COLO829 (cell line): Measurements from ENCODE around the gene NGEF.

ENCODE experiments used
- DNase-seq: peaks from one replicate; pipeline ENCODE4 v3.0.0; 2012; ENCODE audit warnings: low spot score

The NGEF gene

DNA sequence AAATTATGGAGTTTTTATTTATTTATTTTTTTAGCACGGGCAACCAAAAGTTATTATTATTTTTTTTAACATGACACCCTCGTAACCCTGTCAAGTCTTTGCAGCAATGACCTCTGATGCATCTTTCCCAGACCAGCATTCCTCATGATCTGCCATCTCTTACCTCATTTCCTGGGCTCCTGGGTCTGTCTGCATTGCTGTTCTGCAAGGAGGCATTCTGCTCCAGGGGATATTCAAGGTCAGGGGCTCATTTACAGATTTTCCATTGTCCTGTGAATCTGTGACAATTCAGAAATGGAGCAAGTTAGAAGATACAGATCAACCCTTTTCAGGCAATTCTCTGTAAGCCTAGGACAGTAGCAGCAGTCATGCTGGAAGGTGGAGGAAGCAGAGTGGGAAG is 43.0 kb downstream of the NGEF start:
- DNase-seq, result no peak

DNA sequence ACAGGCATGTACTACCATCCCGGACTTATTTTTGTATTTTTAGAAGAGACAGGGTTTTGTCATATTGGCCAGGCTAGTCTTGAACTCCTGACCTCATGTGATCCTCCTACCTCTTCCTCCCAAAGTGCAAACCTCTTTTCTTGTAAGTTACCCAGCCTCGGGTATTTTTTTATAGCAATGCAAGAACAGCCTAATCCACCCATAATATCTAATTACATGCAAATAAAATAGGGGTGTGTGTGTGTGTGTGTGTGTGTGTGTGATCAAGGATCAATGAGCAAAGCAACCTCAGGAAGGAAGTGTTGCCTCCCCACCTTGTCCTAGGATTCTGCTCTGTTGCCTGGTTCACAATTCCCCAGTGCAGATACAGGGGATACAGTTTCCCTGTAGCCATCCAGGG is 45.6 kb downstream of the NGEF start:
- DNase-seq, result no peak

DNA sequence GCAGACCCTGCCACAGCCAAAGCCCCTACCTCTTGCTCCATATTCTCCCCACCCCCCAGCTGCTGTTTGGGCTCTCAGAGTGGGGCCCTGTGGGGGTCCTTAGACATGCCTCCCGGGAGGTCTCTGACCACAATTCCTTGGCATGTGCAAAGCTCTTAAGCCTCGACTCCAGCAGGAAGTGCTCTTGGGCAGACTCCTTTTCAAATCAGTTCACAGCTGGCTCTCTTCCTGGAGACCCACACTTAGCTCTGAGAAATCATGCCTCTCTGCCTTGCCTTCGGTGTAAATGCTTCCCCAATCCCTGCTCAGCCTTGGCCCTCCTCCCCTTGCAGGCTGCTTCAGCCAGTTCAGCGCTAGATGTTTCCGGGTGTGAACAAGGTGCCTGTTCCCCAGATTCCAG is 46.9 kb downstream of the NGEF start:
- DNase-seq, result no peak

DNA sequence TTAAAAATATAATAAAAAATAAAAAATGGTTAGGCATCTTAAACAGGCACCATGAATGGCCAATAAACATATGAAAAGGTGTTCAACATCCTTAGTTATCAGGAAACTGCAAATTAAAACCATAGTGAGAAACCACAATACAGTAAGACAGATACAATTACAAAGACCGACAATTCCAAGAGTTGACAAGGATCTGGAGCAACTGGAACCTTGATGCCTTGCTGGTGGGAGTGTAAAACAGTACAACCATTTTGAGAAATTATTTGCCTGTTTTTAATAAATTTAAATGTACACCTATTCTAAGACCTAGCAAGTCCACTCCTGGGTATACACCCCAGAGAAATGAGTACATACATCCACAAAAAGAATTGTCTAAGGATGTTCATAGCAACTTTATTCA is 49.1 kb downstream of the NGEF start:
- DNase-seq, result no peak

DNA sequence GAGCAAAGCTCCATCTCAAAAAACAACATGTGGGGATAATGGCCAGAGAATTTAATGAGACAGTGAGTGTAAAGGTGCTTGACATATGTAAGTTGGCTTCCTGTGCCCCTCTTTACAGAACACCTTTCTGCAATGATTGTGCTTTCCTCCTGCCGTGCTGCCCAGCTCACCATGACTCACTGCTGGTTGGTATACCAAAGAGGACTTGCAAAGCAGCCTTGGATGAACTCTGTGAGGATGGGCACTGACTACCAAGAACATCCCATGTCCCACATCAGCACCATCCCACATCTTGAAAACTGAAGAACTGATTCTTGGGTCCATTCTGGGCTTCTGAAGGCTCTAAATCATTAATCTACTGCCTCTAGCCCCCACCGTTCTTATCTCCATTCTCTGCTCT is 52.2 kb downstream of the NGEF start:
- no peak for DNase-seq

DNA sequence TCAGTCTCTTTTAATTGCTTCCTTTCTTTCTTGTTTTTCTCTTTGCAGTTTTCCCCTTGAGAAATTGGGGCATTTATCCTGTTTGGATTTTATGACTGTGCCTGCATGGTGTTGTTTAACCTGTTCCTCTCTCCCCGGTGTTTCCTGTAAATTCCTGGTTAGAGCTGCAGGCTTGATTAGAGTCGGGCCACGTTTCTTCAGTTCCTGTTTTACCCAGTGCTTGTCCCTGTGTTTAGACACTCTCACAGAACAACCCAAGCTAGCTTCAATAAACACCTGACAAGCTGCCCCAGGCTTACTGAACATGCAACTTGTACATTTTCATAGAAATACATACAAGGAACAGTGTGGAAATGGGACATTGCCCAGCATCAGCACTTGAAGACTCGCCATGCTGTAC is 53.9 kb downstream of the NGEF start:
- DNase-seq, result no peak

DNA sequence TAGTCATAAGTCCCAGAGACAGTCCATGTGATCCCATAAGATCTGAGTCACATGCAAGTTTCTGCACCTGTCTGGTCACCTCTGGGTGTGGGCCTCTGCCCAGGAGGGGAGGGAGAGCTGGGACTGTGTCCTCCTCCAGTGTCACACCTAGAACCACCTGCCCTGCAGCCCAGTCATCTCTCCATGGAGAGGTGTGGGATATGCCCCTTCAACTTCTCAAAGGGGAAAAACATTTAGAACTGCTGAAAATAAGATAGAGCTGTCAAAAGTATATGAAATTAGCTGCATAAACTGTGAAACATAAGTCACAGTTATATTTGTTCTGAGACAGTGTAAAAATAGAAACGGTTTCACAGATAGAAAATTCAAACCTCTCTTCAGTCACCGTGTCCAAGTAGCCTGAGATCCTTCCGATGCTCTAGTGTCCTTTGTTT is 55.4 kb downstream of the NGEF start:
- no peak for DNase-seq

DNA sequence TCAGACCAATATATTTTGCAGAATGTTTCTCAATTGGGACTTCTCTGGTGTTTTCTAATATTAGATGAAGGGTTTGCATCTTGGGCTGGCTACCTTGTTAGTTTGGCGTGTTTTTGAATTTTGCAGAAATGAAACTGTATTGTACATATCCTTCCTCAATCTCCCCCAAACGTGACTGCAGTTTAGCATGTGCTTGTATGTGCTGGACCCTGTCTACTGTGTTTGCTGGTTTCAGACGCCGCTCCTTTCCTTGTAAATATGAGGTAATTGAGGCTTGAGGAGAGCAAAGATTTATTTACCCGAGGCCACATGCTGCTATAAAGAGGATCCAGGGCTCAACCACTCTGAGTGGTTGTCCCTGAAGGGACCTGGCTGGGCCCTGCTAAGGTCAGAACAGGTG is 57.2 kb downstream of the NGEF start:
- DNase-seq, result no peak

DNA sequence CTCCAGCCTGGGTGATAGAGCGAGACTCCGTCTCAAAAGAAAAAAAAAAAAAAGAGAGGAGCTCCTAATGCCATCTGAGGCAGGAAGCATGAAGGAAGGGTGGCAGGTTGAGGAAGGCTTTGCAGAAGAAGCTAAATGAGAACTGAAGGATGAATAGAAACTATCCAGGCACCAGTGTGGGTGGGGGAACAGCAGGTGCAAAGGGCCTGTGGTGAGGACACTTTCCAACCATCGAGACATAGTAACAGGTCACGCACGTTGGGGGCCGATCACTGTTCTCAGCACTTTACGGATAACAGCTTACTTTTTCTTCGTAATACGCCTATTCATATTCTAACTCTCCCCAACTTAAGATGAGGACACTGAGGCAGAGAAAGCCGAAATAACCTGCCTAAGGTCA is 58.4 kb downstream of the NGEF start:
- no peak for DNase-seq

DNA sequence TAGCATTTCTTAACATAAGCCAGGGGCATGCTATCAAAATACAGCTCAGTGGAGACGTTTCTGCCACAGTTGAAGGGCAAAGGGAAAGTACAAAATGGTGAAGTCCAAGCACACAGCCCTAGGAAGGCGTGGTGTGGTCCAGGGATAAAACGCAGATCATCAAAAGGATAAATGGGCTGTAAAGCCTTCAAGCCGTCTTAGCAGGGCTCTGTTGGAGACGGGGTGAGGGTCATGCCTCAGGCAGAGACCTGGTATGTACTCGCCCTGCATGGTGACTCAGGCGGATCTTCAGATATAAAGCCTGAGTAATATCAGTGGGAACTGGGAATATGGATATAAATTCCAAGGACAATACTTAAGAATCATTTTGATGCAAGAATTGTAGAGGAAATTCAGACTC is 61.2 kb downstream of the NGEF start:
- no peak for DNase-seq

DNA sequence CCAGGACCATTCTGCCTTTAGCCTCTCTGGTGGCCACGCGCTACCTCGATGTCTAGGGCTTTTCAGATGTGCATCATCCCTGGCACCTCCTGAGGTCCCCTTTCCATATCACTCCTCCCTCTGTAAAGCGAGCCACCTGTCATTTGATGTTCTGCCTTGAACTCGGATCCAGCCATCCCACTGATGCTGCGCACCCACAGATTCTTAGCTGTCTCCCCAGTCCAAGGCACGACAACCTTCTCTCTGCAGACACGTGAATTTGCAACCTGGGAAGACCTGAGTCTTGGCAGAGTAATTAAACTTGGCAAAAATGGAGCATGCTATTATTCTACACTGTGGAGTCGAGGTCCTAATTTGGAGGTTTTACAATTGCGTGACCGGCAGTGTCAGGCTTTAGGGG is 61.9 kb downstream of the NGEF start:
- no peak for DNase-seq

DNA sequence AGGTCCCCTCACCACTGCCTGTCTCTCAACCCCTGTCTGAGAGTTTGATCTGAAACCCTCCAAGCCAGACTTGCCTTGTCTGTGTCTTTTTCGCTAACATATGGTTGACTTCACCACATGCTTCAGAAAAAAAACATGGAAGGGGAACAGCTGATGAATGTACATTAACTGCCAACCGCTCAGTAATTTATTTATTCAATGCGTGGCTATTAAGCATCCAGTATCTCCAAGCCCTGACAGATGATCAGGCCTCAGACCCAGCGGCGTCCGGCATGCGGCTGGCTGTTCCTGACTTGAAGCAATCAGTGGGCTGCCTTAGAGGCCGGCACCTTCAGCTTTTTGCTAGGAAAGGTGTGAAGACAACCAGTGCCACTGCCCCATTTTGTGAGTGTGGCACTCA is 62.3 kb downstream of the NGEF start:
- DNase-seq, result no peak

DNA sequence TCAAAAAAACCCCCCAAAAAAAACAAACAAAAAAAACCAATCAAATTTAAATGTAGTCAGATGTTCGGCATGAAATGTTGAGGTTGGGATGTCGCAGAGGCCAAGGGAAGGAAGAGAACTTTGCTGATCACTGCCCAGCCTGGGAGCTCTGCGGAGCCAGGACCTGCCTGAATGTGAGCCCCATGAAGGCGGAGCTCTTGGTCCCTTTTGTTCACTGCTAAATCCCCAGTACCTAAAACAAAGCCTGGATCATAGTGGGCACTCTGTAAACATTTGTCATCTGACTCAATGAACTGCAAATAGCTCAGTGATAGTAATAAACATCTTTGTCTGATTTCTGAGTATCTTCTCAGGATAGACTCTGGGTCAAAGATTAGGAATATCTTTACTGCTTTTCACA is 64.0 kb downstream of the NGEF start:
- no peak for DNase-seq

DNA sequence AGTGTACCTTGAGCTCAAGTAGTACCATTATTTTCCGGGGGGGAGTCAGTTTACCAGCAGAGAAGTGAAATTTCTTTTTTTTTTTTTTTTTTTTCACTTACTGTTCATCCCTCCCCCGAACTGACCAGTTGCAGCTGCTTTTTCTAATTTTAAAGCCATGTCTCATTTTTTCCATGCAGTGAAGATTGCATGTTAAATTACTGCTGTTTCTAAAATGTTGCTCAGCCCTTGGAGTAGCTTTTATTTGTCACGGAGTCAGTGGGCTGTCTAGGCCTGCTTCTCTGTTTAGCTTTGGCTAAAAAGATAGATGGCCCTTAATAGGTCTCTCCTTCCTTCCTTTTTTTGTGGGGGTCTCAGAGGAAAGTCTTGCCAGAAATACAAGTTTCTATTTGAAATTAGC is 70.2 kb downstream of the NGEF start:
- no peak for DNase-seq

DNA sequence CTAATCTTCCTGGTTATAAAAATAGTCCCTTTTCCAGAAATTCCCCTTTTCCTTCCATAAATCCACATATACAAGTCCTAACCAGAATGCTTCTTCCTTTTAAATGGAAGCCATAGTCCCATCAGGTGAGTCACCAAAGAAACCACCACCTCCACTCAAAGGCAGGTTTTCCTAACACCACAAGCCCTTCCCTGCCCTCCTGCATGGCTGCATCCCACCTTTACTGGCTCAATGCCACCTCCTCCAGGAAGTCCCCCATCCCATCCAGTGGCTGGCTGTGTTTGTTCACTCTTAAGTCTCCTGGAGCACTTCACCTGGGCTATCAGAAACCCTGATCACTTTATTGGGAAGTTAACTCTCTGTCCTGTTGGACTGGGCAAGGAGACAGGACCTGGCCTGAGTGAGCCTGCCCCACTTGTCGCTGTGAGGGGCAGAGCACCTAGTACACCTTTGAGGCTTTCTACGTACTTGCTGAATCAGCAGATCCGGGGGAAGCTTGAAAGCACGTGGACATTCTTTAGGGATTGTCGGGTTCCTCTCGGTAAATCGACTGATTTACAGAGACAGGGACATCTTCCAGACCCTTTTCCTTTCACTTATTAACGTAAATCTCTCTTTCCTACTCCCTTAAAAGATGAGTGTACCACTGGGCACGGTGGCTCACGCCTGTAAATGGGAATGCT is 71.0 kb downstream of the NGEF start:
- no peak for DNase-seq

DNA sequence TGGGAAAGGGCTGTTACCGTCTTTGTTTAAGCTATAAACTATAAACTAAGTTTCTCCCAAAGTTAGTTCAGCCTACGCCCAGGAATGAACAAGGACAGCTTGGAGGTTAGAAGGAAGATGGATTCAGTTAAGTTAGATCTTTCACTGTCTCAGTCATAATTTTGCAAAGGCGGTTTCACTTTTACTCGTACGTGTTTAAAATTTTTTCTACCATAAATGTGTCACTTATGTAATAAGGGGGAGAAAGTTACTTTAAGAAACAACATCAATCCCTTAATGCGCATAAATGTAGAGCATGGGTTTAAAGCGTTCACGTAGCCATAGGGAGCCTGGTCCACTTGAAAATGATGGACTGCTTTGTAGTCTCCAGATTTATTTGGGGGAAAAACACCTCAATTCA is 71.7 kb downstream of the NGEF start:
- DNase-seq, result no peak

DNA sequence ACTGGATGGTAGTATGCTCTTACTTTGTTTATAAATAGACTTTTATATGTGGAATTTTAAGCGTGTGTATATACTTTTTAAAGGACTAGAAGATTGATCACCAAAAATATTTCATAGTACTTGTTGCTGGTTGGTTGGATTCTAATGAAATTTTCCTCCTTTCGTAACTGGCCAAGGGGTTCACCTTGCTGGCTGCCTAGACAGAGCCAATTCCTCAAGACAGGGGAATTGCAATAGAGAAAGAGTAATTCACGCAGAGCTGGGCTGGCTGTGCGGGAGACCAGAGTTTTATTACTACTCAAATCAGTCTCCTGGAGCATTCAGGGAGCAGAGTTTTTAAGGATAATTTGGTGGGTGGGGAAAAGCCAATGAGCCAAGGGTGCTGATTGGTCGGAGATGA is 72.3 kb downstream of the NGEF start:
- no peak for DNase-seq

DNA sequence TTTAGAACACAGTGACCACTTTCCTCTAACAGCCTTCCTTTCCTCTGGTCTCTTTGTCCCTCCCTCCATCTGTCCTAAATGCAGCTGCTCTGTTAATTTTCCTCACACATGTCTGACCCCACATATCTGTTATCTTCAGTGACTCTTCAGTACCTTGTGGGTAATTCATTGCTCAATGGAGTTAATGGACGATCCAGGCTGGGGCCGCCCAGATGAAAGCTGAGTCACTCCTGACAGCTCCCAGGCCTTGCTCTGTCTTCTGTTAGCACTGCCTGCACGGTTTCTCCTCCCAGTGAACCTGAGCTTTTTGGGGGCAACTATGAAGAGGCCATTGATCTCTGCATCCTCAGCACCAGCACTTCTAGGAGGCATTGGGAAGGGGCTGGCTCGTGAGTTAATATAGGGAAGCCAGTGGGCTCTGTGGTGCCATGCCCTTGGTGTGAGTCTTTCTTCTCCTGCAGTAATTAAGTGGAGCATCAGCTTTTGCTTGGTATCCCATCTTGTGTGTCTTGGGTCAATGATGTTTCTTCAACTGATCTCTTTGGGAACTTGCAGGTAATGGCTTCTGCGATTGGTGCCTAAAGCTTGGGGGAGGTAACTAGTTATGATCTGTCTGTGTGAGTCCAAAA is 75.7 kb downstream of the NGEF start:
- DNase-seq, result no peak

DNA sequence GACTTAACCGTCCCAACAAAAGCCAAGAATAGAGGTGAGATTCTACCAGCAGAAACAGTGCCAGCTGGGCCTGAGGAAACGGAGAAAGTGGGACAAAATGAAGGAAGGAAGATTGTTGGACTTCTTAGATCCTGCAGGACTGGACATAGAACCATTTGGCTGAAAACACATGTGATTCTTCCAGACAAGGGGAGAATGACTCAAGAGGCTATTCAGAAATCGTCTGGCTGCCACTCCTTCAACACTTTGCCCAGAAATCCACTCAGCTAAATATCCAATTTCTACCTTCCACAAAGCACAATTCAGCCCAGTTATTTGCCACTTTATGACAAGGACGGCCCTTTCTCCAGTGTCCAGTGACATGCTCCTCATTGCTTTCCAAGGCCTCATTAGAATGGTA is 81.4 kb downstream of the NGEF start:
- DNase-seq, result no peak

DNA sequence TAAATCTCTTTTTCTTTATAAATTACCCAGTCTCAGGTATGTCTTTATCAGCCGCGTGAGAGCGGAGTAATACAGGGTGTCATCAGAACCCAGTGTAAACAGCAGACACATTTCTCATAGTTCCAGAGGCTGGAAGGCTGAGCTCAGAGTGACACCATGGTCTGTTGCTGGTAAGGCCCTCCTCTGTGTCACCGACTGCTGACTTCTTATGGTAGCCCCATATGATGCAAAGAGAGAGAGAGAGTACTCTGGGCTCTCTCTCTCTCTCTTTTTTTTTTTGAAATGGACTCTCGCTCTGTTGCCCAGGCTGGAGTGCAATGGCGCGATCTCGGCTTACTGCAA is 83.0 kb downstream of the NGEF start:
- DNase-seq, result no peak

DNA sequence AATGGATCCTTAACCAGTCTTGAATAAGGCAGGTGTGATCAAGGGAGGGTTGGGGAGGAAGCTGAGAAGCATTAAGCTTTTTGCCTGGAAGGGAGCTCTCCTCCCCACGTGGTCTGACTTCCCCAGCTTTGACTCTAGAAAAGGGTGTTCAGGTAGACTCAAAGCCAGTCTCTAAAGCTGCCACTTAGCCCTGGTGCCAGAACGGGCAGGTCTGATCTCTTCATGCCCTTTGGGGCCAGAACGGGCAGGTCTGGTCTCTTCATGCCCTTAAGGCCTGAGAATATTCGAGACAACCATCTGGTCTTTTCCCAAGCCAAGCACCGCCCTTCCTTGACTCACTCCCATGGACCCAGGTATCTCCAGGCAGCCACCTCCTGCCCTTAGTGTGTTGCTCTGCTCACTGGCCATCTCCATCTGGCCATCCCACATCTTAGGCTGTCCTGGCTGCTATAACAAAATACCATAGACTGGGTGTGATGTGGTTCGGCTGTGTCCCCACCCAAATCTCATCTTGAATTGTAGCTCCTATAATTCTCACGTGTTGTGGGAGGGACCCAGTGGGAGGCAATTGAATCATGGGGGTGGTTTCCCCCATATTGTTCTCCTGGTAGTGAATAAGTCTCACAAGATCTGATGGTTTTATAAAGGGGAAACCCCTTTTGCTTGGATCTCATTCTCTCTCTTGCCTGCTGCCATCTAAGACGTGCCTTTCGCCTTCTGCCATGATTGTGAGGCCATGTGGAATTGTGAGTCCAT is 83.6 kb downstream of the NGEF start:
- DNase-seq, result no peak

DNA sequence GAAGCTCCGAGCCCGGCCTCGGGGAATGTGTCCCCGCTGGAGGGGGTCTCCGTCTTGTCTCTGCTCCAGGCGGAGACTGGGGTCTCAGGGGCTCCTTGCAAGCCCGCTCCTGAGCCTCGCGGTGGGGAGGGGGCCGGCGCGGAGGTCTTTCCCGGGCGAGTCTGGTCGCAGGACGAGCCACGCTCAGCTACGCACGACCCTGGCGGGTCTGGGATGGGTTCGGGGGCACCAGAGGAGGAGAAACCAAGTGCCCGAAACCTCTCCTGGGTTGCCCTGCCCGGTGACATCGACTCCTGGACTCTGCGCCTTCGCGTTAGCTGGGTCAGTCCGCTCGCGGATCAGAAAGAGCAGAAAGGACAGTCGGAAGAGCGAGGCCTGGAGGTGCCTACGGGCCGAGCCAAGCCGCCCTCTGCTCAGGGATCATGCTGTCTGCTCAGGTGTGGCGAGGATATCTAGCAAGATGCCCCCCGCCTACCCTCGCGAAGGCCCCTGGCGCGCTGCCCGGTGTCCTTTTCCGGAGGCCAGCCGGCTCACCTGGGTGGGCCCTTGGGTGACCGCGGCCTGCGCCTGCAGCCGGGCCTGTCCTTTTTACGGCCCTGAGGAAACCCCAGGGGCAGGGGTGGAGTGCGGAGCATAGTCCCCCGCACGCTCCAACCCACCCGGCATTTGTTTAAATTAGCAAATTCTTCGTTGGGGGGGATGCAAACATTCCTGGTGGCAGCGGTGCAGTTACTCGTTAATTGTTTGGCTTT is 84.3 kb downstream of the NGEF start:
- no peak for DNase-seq
